HEK293T (cell line): Measurements from ENCODE around the gene GPATCH8.

Experiments
- CTCF ChIA-PET: fragments of 350-600 bp; formaldehyde crosslinking; extraction: SDS; loops from one replicate; lab custom pipeline; 2021; ENCODE audit warnings: antibody characterized with exemption, inconsistent platforms; lab: Yijun Ruan, JAX
- POLR2A ChIA-PET: fragments of 350-600 bp; formaldehyde crosslinking; extraction: SDS; loops from one replicate; lab custom pipeline; 2020; ENCODE audit warnings: antibody characterized with exemption, inconsistent platforms; lab: Yijun Ruan, JAX
- DNase-seq: peaks from one replicate; pipeline ENCODE4 v3.0.0; 2012; ENCODE audit warnings: mixed read lengths; ENCODE audit errors: extremely low spot score
- ARNT ChIP-seq: fragments of 450-650 bp; IDR thresholded peaks from 2 replicates; pipeline ENCODE4 v1.6.1; 2017; ENCODE audit warnings: mild to moderate bottlenecking
- BHLHE40 ChIP-seq: fragments of 450-650 bp; IDR thresholded peaks from 2 replicates; pipeline ENCODE4 v1.6.1; 2016; ENCODE audit warnings: mild to moderate bottlenecking, moderate library complexity, borderline replicate concordance
- CTBP1 ChIP-seq: fragments of 450-650 bp; IDR thresholded peaks from 2 replicates; pipeline ENCODE4 v1.6.1; 2016; ENCODE audit warnings: borderline replicate concordance
- ELF4 ChIP-seq: fragments of 450-650 bp; IDR thresholded peaks from 2 replicates; pipeline ENCODE4 v1.6.1; 2017; ENCODE audit warnings: antibody characterized with exemption
- FOXA1 ChIP-seq: fragments of 450-650 bp; IDR thresholded peaks from 2 replicates; pipeline ENCODE4 v1.6.1; 2016; ENCODE audit warnings: mild to moderate bottlenecking
- FOXK2 ChIP-seq: fragments of 450-650 bp; IDR thresholded peaks from 2 replicates; pipeline ENCODE4 v1.6.1; 2016; ENCODE audit warnings: mild to moderate bottlenecking
- FOXM1 ChIP-seq: fragments of 450-650 bp; IDR thresholded peaks from 2 replicates; pipeline ENCODE4 v1.6.1; 2017; ENCODE audit warnings: mild to moderate bottlenecking, borderline replicate concordance
- HDGF ChIP-seq: fragments of 450-650 bp; IDR thresholded peaks from 2 replicates; pipeline ENCODE4 v1.6.1; 2017; ENCODE audit warnings: antibody characterized with exemption, borderline replicate concordance
- L3MBTL2 ChIP-seq: fragments of 450-650 bp; conservative IDR thresholded peaks from 2 replicates; pipeline ENCODE4 v1.6.1; 2016; ENCODE audit warnings: mild to moderate bottlenecking
- LEF1 ChIP-seq: fragments of 450-650 bp; IDR thresholded peaks from 2 replicates; pipeline ENCODE4 v1.6.1; 2017; ENCODE audit warnings: mild to moderate bottlenecking, borderline replicate concordance
- NFRKB ChIP-seq: fragments of 450-650 bp; IDR thresholded peaks from 2 replicates; pipeline ENCODE4 v1.6.1; 2016; ENCODE audit warnings: mild to moderate bottlenecking, moderate library complexity
- PKNOX1 ChIP-seq: fragments of 450-650 bp; IDR thresholded peaks from 2 replicates; pipeline ENCODE4 v1.6.1; 2016
- SP1 ChIP-seq: fragments of 450-650 bp; IDR thresholded peaks from 2 replicates; pipeline ENCODE4 v1.6.1; 2017
- SUZ12 ChIP-seq: fragments of 450-650 bp; IDR thresholded peaks from 2 replicates; pipeline ENCODE4 v1.6.1; 2016; ENCODE audit warnings: mild to moderate bottlenecking
- TARDBP ChIP-seq: fragments of 450-650 bp; IDR thresholded peaks from 2 replicates; pipeline ENCODE4 v1.6.1; 2016
- ZNF384 ChIP-seq: fragments of 450-650 bp; IDR thresholded peaks from 2 replicates; pipeline ENCODE4 v1.6.1; 2016

The GPATCH8 gene

GRCh38 chr17:44503147-44504029 lies at the start of gene GPATCH8:
GPATCH8 (minus strand) TSS chr17:44503406; CDS start chr17:44503370, 36 bp downstream.
- CTCF ChIA-PET: interaction anchor here (0.6 to 1.6 kb wide), 3 partner anchors 8 to 632 kb away, joined by 3 to 4 read pairs (median 4); partner anchors contain the start of gene ACBD4

GRCh38 chr17:44552361-44552760 lies 49.2 kb upstream of the GPATCH8 start:
- CTCF ChIA-PET: interaction anchor here (0.7 kb wide), 1 partner anchor 13 kb away, joined by 3 read pairs; no protein-coding TSS in a partner anchor
- POLR2A ChIA-PET: interaction anchor here (0.6 kb wide), 1 partner anchor 489 kb away, joined by 3 read pairs; no protein-coding TSS in a partner anchor
- TF ChIP-seq FOXM1 (no peak), CTBP1 (no peak), ARNT (no peak), FOXK2 (no peak), LEF1 (no peak), HDGF (no peak), SUZ12 (no peak), SP1 (no peak), NFRKB (no peak), FOXA1 (no peak), ELF4 (no peak), BHLHE40 (no peak), ZNF384 (no peak), PKNOX1 (no peak), L3MBTL2 (no peak)
- DNase-seq: no peak

More at GRCh38 chr17:44503147-44504029, at the start of gene GPATCH8:
- TF ChIP-seq CTBP1 (no peak), ARNT (no peak), ELF4 (peak; percentile 80), NFRKB (peak; percentile 51; the same call in 1 of the 2 replicates), HDGF (peak; percentile 72), FOXA1 (no peak), SP1 (no peak), FOXM1 (no peak), L3MBTL2 (peak; percentile 85), TARDBP (no peak), ZNF384 (no peak)
- POLR2A ChIA-PET: interaction anchor here (0.6 to 2.2 kb wide), 23 partner anchors 8 to 145 kb away, joined by 3 to 16 read pairs (median 3); no protein-coding TSS in a partner anchor
- DNase-seq: peak; percentile 96

- DNase-seq: no peak
- CTCF ChIA-PET: no interaction called here
- POLR2A ChIA-PET: no interaction called here
- TF ChIP-seq FOXM1: no peak
- no peak for TF ChIP-seq SUZ12
- no peak for TF ChIP-seq CTBP1
- TF ChIP-seq ZNF384: no peak
- no peak for TF ChIP-seq TARDBP
- TF ChIP-seq SP1: no peak
- no peak for TF ChIP-seq LEF1
- TF ChIP-seq ELF4: no peak
- no peak for TF ChIP-seq L3MBTL2
- no peak for TF ChIP-seq HDGF
- no peak for TF ChIP-seq NFRKB
- no peak for TF ChIP-seq FOXK2
Observed at GRCh38 chr17:44549686-44550085, 46.5 kb upstream of the GPATCH8 start.

GRCh38 chr17:44548376-44549230 lies 45.4 kb upstream of the GPATCH8 start:
- CTCF ChIA-PET: no interaction called here
- TF ChIP-seq SP1: no peak
- TF ChIP-seq L3MBTL2: no peak
- no peak for TF ChIP-seq TARDBP
- no peak for TF ChIP-seq FOXM1
- no peak for TF ChIP-seq LEF1
- no peak for TF ChIP-seq ELF4
- no peak for TF ChIP-seq FOXA1
- TF ChIP-seq FOXK2: no peak
- TF ChIP-seq ZNF384: no peak
- POLR2A ChIA-PET: no interaction called here
- DNase-seq: no peak

GRCh38 chr17:44547625-44548267 lies 44.5 kb upstream of the GPATCH8 start:
- TF ChIP-seq NFRKB: no peak
- no peak for TF ChIP-seq FOXA1
- TF ChIP-seq ELF4: no peak
- no peak for TF ChIP-seq PKNOX1
- no peak for TF ChIP-seq BHLHE40
- no peak for TF ChIP-seq CTBP1
- no peak for TF ChIP-seq TARDBP
- TF ChIP-seq SP1: no peak
- no peak for TF ChIP-seq HDGF
- TF ChIP-seq ARNT: no peak
- TF ChIP-seq FOXM1: no peak
- POLR2A ChIA-PET: no interaction called here
- DNase-seq: no peak
- CTCF ChIA-PET: no interaction called here
